ENCODE results near the gene TNS1. TPM values are rescaled to one million over a fixed set of nuclear protein-coding genes. Genes with fewer than 3 reads are reported as not detected.

TNS1 gene
- total RNA-seq, 2 donors from 2014 or later: 3.3 to 4.2 TPM

DNA sequence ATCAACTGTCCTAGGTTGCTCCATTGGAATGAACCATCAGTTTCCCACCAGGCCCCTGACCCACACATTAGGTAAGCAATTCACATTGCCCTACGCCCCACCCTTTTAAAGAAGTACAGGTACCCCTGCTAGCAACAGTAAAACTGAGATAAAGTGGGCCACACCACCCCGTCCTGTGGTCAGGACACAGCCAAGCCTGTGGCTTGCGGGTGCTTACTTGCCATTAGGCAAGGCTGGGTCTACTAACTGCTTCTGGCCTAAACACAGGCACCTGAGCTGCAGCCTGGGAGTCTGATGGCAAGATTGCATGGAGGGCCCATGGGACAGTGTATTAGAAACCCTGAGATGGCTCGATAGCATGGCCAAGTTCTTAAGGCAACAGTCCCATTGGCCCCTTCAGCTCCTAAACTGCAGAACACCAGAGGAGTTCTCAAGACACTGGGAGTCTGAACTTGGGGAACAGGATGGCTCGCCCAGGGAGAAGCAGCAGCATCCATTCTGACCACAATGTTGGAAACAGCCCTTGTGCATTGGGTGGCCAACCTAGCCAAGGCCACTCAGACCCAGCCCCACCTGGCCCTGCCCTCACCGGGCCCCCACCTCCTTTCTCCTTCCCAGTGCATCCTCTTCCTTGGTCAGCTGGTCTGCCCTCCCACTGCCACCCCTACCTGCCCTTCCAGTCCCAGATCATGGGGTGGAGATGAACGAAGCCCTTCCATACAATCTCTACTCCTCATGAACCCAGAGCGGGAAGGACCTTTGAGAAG is 177.1 kb downstream of the TNS1 start:
- DNase-seq: no peak
- Histone ChIP-seq H3K27ac (ENCODE audit: low read depth, low read length) (no peak overlapping the region), H3K9ac (ENCODE audit: extremely low read depth, low read length, poor library complexity, severe bottlenecking) (no peak overlapping the region), H3K4me1 (ENCODE audit: control insufficient read depth, insufficient read depth, low read length) (peaks cover 5% of the 10 kb centered on the region), H3K27me3 (ENCODE audit: control insufficient read depth, insufficient read depth, low read length, poor library complexity, severe bottlenecking) (no peaks in the 10 kb centered on the region), H3K4me3 (ENCODE audit: low read length) (no peak overlapping the region), H3K9me3 (ENCODE audit: control insufficient read depth, low read length) (no peaks in the 10 kb centered on the region), H3K36me3 (ENCODE audit: control insufficient read depth, insufficient read depth, low read length) (no peaks in the 10 kb centered on the region)
- H3K27me3 Mint-ChIP-seq (ENCODE audit: insufficient read depth): peaks cover 3% of the 10 kb centered on the region
- H3K27ac Mint-ChIP-seq: no peak overlapping the region
- H3K4me3 Mint-ChIP-seq: no peak overlapping the region
- no peaks in the 10 kb centered on the region for H3K9me3 Mint-ChIP-seq
- H3K36me3 Mint-ChIP-seq (ENCODE audit: low read depth): no peaks in the 10 kb centered on the region
- WGBS, 2 experiments (ENCODE audit: insufficient coverage in 1 of 2, insufficient read length in 1 of 2): 91 to 98% methylated on average over 5 to 8 of the region's 8 CpGs
- no peak for TF ChIP-seq CTCF (conservative IDR thresholded peaks at IDR 0.05)
- peaks cover 6% of the 10 kb centered on the region for H3K4me1 Mint-ChIP-seq

- peaks cover 3% of the 10 kb centered on the region for H3K27me3 Mint-ChIP-seq (ENCODE audit: insufficient read depth)
- H3K9ac ChIP-seq (ENCODE audit: extremely low read depth, low read length, poor library complexity, severe bottlenecking): no peak overlapping the region
- 92 to 100% methylated on average over 2 to 4 of the region's 4 CpGs for WGBS, 2 experiments (ENCODE audit: insufficient coverage in 1 of 2, insufficient read length in 1 of 2)
- H3K36me3 Mint-ChIP-seq (ENCODE audit: low read depth): no peaks in the 10 kb centered on the region
- H3K27ac ChIP-seq (ENCODE audit: low read depth, low read length): no peak overlapping the region
- no peaks in the 10 kb centered on the region for H3K27me3 ChIP-seq (ENCODE audit: control insufficient read depth, insufficient read depth, low read length, poor library complexity, severe bottlenecking)
- no peak for TF ChIP-seq CTCF (conservative IDR thresholded peaks at IDR 0.05)
- H3K4me1 Mint-ChIP-seq: peaks cover 10% of the 10 kb centered on the region
- H3K4me3 Mint-ChIP-seq: no peak overlapping the region
- no peak for DNase-seq
- H3K36me3 ChIP-seq (ENCODE audit: control insufficient read depth, insufficient read depth, low read length): no peaks in the 10 kb centered on the region
- H3K27ac Mint-ChIP-seq: no peak overlapping the region
- H3K4me3 ChIP-seq (ENCODE audit: low read length): no peak overlapping the region
- no peaks in the 10 kb centered on the region for H3K9me3 Mint-ChIP-seq
- H3K4me1 ChIP-seq (ENCODE audit: control insufficient read depth, insufficient read depth, low read length): peaks cover 17% of the 10 kb centered on the region
- no peaks in the 10 kb centered on the region for H3K9me3 ChIP-seq (ENCODE audit: control insufficient read depth, low read length)
Measured at GRCh38 chr2:217824223-217824622, 178.6 kb downstream of the TNS1 start.

GRCh38 chr2:217823626-217824025 is 179.2 kb downstream of the TNS1 start:
- peaks cover 18% of the 10 kb centered on the region for H3K4me1 ChIP-seq (ENCODE audit: control insufficient read depth, insufficient read depth, low read length)
- TF ChIP-seq CTCF (conservative IDR thresholded peaks at IDR 0.05): no peak
- H3K27ac ChIP-seq (ENCODE audit: low read depth, low read length): no peak overlapping the region
- peaks cover 3% of the 10 kb centered on the region for H3K27me3 Mint-ChIP-seq (ENCODE audit: insufficient read depth)
- H3K27ac Mint-ChIP-seq: no peak overlapping the region
- DNase-seq: no peak
- H3K4me3 ChIP-seq (ENCODE audit: low read length): no peak overlapping the region
- no peaks in the 10 kb centered on the region for H3K36me3 ChIP-seq (ENCODE audit: control insufficient read depth, insufficient read depth, low read length)
- H3K4me3 Mint-ChIP-seq: no peak overlapping the region
- H3K9ac ChIP-seq (ENCODE audit: extremely low read depth, low read length, poor library complexity, severe bottlenecking): no peak overlapping the region
- no peaks in the 10 kb centered on the region for H3K9me3 ChIP-seq (ENCODE audit: control insufficient read depth, low read length)
- WGBS, 2 experiments (ENCODE audit: insufficient coverage in 1 of 2, insufficient read length in 1 of 2): 94 to 100% methylated on average over 3 to 6 of the region's 6 CpGs
- H3K36me3 Mint-ChIP-seq (ENCODE audit: low read depth): no peaks in the 10 kb centered on the region
- H3K4me1 Mint-ChIP-seq: peaks cover 10% of the 10 kb centered on the region
- no peaks in the 10 kb centered on the region for H3K9me3 Mint-ChIP-seq
- H3K27me3 ChIP-seq (ENCODE audit: control insufficient read depth, insufficient read depth, low read length, poor library complexity, severe bottlenecking): no peaks in the 10 kb centered on the region
